ENCODE data around the gene ABTB2. TPM values are rescaled to one million over a fixed set of nuclear protein-coding genes. Genes with fewer than 3 reads are reported as not detected.

ABTB2 gene
- polyA plus RNA-seq, 2 of the 4 experiments (the other 2 are of a cell fraction): 8.9 to 15.4 TPM

- no peak overlapping the region for H3K27ac ChIP-seq
- peaks cover 54% of the 10 kb centered on the region for H3K4me1 ChIP-seq
- no peak for DNase-seq (ENCODE audit: low read depth in 1 of 2, low spot score in 1 of 2)
- WGBS (ENCODE audit: missing lambda C conversion rate): 92% methylated on average over 4 of the region's 4 CpGs
- no peak for ATAC-seq
- POLR2A ChIA-PET: no interaction called here
- no peaks in the 10 kb centered on the region for H3K9me3 ChIP-seq
- no peak overlapping the region for H3K4me3 ChIP-seq
- CTCF ChIA-PET: interaction anchor here (0.5 to 3.6 kb wide), 4 partner anchors 9 to 973 kb away, joined by 3 to 10 read pairs (median 4); no protein-coding TSS in a partner anchor
- no peak for TF ChIP-seq CEBPB (IDR thresholded peaks at IDR 0.05)
- no peak for TF ChIP-seq TFCP2L1 (CRISPR knock-in tag; IDR thresholded peaks at IDR 0.05)
- no peak for TF ChIP-seq BHLHE40 (IDR thresholded peaks at IDR 0.05; ENCODE audit: low read depth, low read length)
- TF ChIP-seq SMC3 (IDR thresholded peaks at IDR 0.05): no peak
- no peak for TF ChIP-seq EHMT2 (IDR thresholded peaks at IDR 0.05; ENCODE audit: low read depth)
- no peak for TF ChIP-seq HEYL (CRISPR knock-in tag; IDR thresholded peaks at IDR 0.05)
- TF ChIP-seq FOSB (CRISPR knock-in tag; IDR thresholded peaks at IDR 0.05): no peak
- no peak for TF ChIP-seq CHD4 (IDR thresholded peaks at IDR 0.05; ENCODE audit: borderline replicate concordance)
- no peak for TF ChIP-seq NFE2L2 (conservative IDR thresholded peaks at IDR 0.05; ENCODE audit: low read length)
- no peak for TF ChIP-seq RNF2 (IDR thresholded peaks at IDR 0.05; ENCODE audit: borderline replicate concordance, low read depth)
- no peak for TF ChIP-seq POLR2AphosphoS2 (conservative IDR thresholded peaks at IDR 0.05; ENCODE audit: low read length)
- no peak for TF ChIP-seq HES2 (IDR thresholded peaks at IDR 0.05)
- no peak for TF ChIP-seq NR3C1 (IDR thresholded peaks at IDR 0.05)
- TF ChIP-seq TP53 (CRISPR knock-in tag; IDR thresholded peaks at IDR 0.05): no peak
- TF ChIP-seq USF2 (IDR thresholded peaks at IDR 0.05): no peak
- no peak for FAIRE-seq
- no peak overlapping the region for H3K4me2 ChIP-seq
Measured at GRCh38 chr11:34328632-34328910, 29.2 kb downstream of the ABTB2 start.

- 85% methylated on average over 7 of the region's 7 CpGs for WGBS (ENCODE audit: missing lambda C conversion rate)
- ATAC-seq (no peak; a peak in 1 of 6 replicates), DNase-seq (ENCODE audit: low read depth in 1 of 2, low spot score in 1 of 2) (no peak), FAIRE-seq (no peak)
- H3K4me2 ChIP-seq: no peak overlapping the region
- no peaks in the 10 kb centered on the region for H3K9me3 ChIP-seq
- no peak for TF ChIP-seq ATOH8 (CRISPR knock-in tag; IDR thresholded peaks at IDR 0.05; ENCODE audit: low read depth)
- TF ChIP-seq CBX8 (IDR thresholded peaks at IDR 0.05): no peak
- peak; percentile 80 for TF ChIP-seq MAFK (IDR thresholded peaks at IDR 0.05; ENCODE audit: partially characterized antibody)
- ChIA-PET POLR2A (no interaction called here), CTCF (interaction anchor here (0.5 to 1.4 kb wide), 3 partner anchors 153 to 974 kb away, joined by 3 to 5 read pairs (median 4); no protein-coding TSS in a partner anchor)
- peaks cover 50% of the 10 kb centered on the region for H3K4me1 ChIP-seq
- H3K27ac ChIP-seq: no peak overlapping the region
- H3K4me3 ChIP-seq: no peak overlapping the region
Measured at GRCh38 chr11:34327804-34328631, 29.8 kb downstream of the ABTB2 start.

GRCh38 chr11:34324466-34324865 is 33.3 kb downstream of the ABTB2 start:
- ChIA-PET POLR2A (no interaction called here), CTCF (interaction anchor here (1.8 to 2.3 kb wide), 2 partner anchors 34 to 150 kb away, joined by 4 to 11 read pairs; no protein-coding TSS in a partner anchor)
- TF ChIP-seq RAD21 (conservative IDR thresholded peaks at IDR 0.05 in 1 of 2, IDR thresholded peaks at IDR 0.05 in 1 of 2) (no peak), FOSB (CRISPR knock-in tag; IDR thresholded peaks at IDR 0.05) (no peak)
- Histone ChIP-seq H3K4me1 (peaks cover 31% of the 10 kb centered on the region), H3K4me3 (no peak overlapping the region), H3K4me2 (no peak overlapping the region), H3K9me3 (no peaks in the 10 kb centered on the region), H3K27ac (peak overlapping the region in 1 of 2 experiments; percentile 1; a peak in 1 of 6 replicates)
- no peak for DNase-seq (ENCODE audit: low read depth in 1 of 2, low spot score in 1 of 2)
- ATAC-seq: no peak
- FAIRE-seq: no peak
- WGBS (ENCODE audit: missing lambda C conversion rate): 93% methylated on average over 3 of the region's 3 CpGs

Measured in A549 (cell line).